NT2/D1 (cell line): ENCODE results near the gene SRPX2.

Experiments
- SUZ12 ChIP-seq: IDR thresholded peaks from 2 replicates; pipeline ENCODE4 v1.6.1; 2011; ENCODE audit not compliant: insufficient read length, insufficient read depth; ENCODE audit errors: extremely low read depth
- ZNF274 ChIP-seq: IDR thresholded peaks from 2 replicates; pipeline ENCODE4 v1.6.1; 2011; ENCODE audit warnings: mild to moderate bottlenecking, low read depth, low read length

DNA sequence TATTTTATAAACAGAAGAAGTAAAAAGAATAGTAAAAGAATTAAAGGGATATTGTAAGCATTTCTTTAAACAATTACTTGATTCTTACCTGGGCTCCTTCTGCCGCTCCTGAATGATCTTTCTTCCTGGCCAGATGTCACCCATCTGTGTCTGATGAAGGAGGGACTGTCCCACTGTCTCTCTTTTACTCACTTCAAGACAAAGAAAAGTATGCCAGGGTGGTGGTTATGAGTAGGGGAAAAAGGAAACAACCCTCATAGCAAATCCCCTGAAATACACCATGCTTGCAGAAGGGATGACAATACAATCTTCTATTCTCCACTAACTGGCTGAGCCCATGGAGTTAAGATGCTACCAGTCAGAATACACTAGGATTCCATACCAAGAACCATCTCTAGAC is 56.8 kb downstream of the SRPX2 start:
- TF ChIP-seq SUZ12 = no peak
- no peak for TF ChIP-seq ZNF274
